Neural progenitor cell (in vitro differentiated cells): ENCODE measurements around the gene SELENOW. TPM values are rescaled to one million over a fixed set of nuclear protein-coding genes. Genes with fewer than 3 reads are reported as not detected.
"Not testable (repeated sequence)": the region's sequence is repeated elsewhere in the genome, so short reads cannot be mapped to it uniquely, and the experiment has no call there.

Experiments
- DNase-seq: peaks from one replicate; pipeline ENCODE4 v3.0.0-alpha.2; 2016; ENCODE audit warnings: low spot score
- H2AFZ ChIP-seq: fragments of 200-600 bp; sonication (generic); replicated peaks from 2 replicates; pipeline ENCODE4 v1.6.1; 2016; ENCODE audit warnings: antibody characterized with exemption
- H3F3A ChIP-seq: fragments of 200-600 bp; sonication (generic); 2 replicates; pipeline ENCODE4 v1.6.1; 2016; ENCODE audit warnings: antibody characterized with exemption, low read depth
- H3K27ac ChIP-seq: fragments of 200-600 bp; sonication (generic); 2 replicates; pipeline ENCODE4 v1.5.1; 2016; ENCODE audit warnings: mild to moderate bottlenecking
- H3K27me3 ChIP-seq: fragments of 200-600 bp; sonication (generic); 2 replicates; pipeline ENCODE4 v1.6.1; 2016; ENCODE audit warnings: mild to moderate bottlenecking, moderate library complexity
- H3K36me3 ChIP-seq: fragments of 200-600 bp; sonication (generic); 2 replicates; pipeline ENCODE4 v1.5.1; 2016
- H3K4me1 ChIP-seq: fragments of 200-600 bp; sonication (generic); 2 replicates; pipeline ENCODE4 v1.6.1; 2016; ENCODE audit warnings: mixed run types
- H3K4me2 ChIP-seq: fragments of 200-600 bp; sonication (generic); 2 replicates; pipeline ENCODE4 v1.6.1; 2016
- H3K4me3 ChIP-seq: fragments of 200-600 bp; sonication (generic); 2 replicates; pipeline ENCODE4 v1.5.1; 2016
- H3K79me2 ChIP-seq: fragments of 200-600 bp; sonication (generic); 2 replicates; pipeline ENCODE4 v1.6.1; 2016; ENCODE audit warnings: low read depth
- H3K9ac ChIP-seq: fragments of 200-600 bp; sonication (generic); 2 replicates; pipeline ENCODE4 v1.6.1; 2016
- H3K9me3 ChIP-seq: fragments of 200-600 bp; sonication (generic); 2 replicates; pipeline ENCODE4 v1.5.1; 2016; ENCODE audit warnings: low read depth
- H4K20me1 ChIP-seq: fragments of 200-600 bp; sonication (generic); 2 replicates; pipeline ENCODE4 v1.6.1; 2016; ENCODE audit warnings: low read depth
- H3K27ac Mint-ChIP-seq: 3 replicates; pipeline ENCODE4 v1.8.0; 2021; ENCODE audit warnings: mixed read lengths
- H3K27me3 Mint-ChIP-seq: 2 replicates; pipeline ENCODE4 v1.8.0; 2022; ENCODE audit warnings: low read depth, mild to moderate bottlenecking, inconsistent platforms, moderate library complexity, mixed read lengths; ENCODE audit not compliant: insufficient read depth
- H3K36me3 Mint-ChIP-seq: 3 replicates; pipeline ENCODE4 v1.8.0; 2021; ENCODE audit warnings: mixed read lengths
- H3K4me1 Mint-ChIP-seq: 3 replicates; pipeline ENCODE4 v1.8.0; 2021; ENCODE audit warnings: mixed read lengths
- H3K4me3 Mint-ChIP-seq: 3 replicates; pipeline ENCODE4 v1.8.0; 2021; ENCODE audit warnings: mild to moderate bottlenecking, moderate library complexity, mixed read lengths
- H3K9me3 Mint-ChIP-seq: 3 replicates; pipeline ENCODE4 v1.8.0; 2020; ENCODE audit warnings: mixed read lengths
- EZH2 ChIP-seq: fragments of 200-600 bp; sonication (generic); IDR thresholded peaks from 2 replicates; pipeline ENCODE4 v1.6.1; 2017; ENCODE audit warnings: antibody characterized with exemption, mild to moderate bottlenecking, moderate library complexity
- EZH2phosphoT487 ChIP-seq: fragments of 200-600 bp; sonication (generic); IDR thresholded peaks from 2 replicates; pipeline ENCODE4 v1.6.1; 2017; ENCODE audit warnings: antibody characterized with exemption
- total RNA-seq: library from RNA; depleted of rRNA; stranded (reverse); fragments of >200 nt; gene quantifications from 2 replicates; pipeline ENCODE4 v1.2.3, GENCODE V29; 2015; ENCODE audit warnings: low replicate concordance
- TF ChIP-seq, protein P1 (sequence below): fragments of 200-600 bp; sonication (generic); IDR thresholded peaks from 2 replicates; pipeline ENCODE4 v1.5.1; 2017; ENCODE audit warnings: antibody characterized with exemption, mild to moderate bottlenecking

SELENOW gene
- total RNA-seq, 1 donor from 2014 or later = 234 TPM

- TF ChIP-seq, protein P1, sequence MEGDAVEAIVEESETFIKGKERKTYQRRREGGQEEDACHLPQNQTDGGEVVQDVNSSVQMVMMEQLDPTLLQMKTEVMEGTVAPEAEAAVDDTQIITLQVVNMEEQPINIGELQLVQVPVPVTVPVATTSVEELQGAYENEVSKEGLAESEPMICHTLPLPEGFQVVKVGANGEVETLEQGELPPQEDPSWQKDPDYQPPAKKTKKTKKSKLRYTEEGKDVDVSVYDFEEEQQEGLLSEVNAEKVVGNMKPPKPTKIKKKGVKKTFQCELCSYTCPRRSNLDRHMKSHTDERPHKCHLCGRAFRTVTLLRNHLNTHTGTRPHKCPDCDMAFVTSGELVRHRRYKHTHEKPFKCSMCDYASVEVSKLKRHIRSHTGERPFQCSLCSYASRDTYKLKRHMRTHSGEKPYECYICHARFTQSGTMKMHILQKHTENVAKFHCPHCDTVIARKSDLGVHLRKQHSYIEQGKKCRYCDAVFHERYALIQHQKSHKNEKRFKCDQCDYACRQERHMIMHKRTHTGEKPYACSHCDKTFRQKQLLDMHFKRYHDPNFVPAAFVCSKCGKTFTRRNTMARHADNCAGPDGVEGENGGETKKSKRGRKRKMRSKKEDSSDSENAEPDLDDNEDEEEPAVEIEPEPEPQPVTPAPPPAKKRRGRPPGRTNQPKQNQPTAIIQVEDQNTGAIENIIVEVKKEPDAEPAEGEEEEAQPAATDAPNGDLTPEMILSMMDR = no peak
- H3K27me3 ChIP-seq = no peaks in the 10 kb centered on the region
- no peaks in the 10 kb centered on the region for H4K20me1 ChIP-seq
- peaks cover 4% of the 10 kb centered on the region for H3K4me1 Mint-ChIP-seq
- no peak overlapping the region for H3K4me2 ChIP-seq
- no peak for DNase-seq
- H3K79me2 ChIP-seq = no peaks in the 10 kb centered on the region
- H2AFZ ChIP-seq = no peak overlapping the region
- H3K9ac ChIP-seq = no peak overlapping the region
- H3K9me3 Mint-ChIP-seq = peaks cover 11% of the 10 kb centered on the region
- H3F3A ChIP-seq = peaks cover 7% of the 10 kb centered on the region
- no peak overlapping the region for H3K4me3 ChIP-seq
- no peak overlapping the region for H3K27ac Mint-ChIP-seq
- H3K9me3 ChIP-seq = peaks cover 5% of the 10 kb centered on the region
- H3K4me1 ChIP-seq = peaks cover 10% of the 10 kb centered on the region
- H3K27me3 Mint-ChIP-seq = peaks cover 10% of the 10 kb centered on the region
- H3K36me3 Mint-ChIP-seq = peaks cover 5% of the 10 kb centered on the region
- no peaks in the 10 kb centered on the region for H3K36me3 ChIP-seq
- no peak overlapping the region for H3K27ac ChIP-seq
- H3K4me3 Mint-ChIP-seq = no peak overlapping the region
These were observed 24.1 kb downstream of the SELENOW start for GRCh38 chr19:47802521-47803043.

GRCh38 chr19:47803148-47803547, 24.6 kb downstream of the SELENOW start:
- peaks cover 11% of the 10 kb centered on the region for H3K9me3 Mint-ChIP-seq
- not testable (repeated sequence) for H3K27me3 Mint-ChIP-seq, H3K27ac ChIP-seq, H3K27me3 ChIP-seq, H3K4me2 ChIP-seq, H3K4me3 Mint-ChIP-seq, H3K9ac ChIP-seq, H3K4me1 ChIP-seq, DNase-seq, H3F3A ChIP-seq, H3K4me3 ChIP-seq, H3K4me1 Mint-ChIP-seq, H4K20me1 ChIP-seq, H3K36me3 Mint-ChIP-seq, H3K36me3 ChIP-seq, H2AFZ ChIP-seq, H3K27ac Mint-ChIP-seq, H3K9me3 ChIP-seq, H3K79me2 ChIP-seq

DNA sequence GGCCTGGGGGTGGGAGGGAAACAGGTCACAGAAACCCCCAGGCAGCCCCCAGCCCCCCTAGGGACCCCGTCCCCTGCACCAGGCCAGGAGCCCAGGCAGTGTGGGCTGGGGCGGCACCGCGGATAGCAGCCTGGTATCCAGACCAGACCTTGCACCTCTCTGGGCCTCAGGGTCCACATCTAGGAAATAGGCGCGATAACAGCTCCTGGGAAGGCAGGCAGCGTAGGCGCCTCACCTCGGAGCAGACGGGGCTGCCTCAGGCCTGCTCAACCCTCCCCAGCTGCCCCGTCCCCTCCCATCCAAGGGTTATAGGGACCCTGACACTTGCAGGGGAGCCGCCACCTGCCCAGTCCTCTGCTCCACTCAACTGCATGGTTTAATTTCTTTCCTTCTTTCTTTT, 25.2 kb downstream of the SELENOW start:
- not testable (repeated sequence) for H3K27me3 ChIP-seq, H3K36me3 ChIP-seq, H3K27me3 Mint-ChIP-seq, H3K4me1 ChIP-seq, H3K4me3 ChIP-seq, H3K4me3 Mint-ChIP-seq, H3K9me3 ChIP-seq, H3F3A ChIP-seq, H4K20me1 ChIP-seq, DNase-seq, H3K79me2 ChIP-seq, H3K9ac ChIP-seq, H3K36me3 Mint-ChIP-seq, H3K27ac Mint-ChIP-seq, H3K27ac ChIP-seq, H3K4me1 Mint-ChIP-seq, H3K4me2 ChIP-seq, H2AFZ ChIP-seq
- peaks cover 11% of the 10 kb centered on the region for H3K9me3 Mint-ChIP-seq

- H3K79me2 ChIP-seq, H3K4me2 ChIP-seq, H3K4me3 Mint-ChIP-seq, H3K4me3 ChIP-seq, H3K27me3 ChIP-seq, DNase-seq, H3K27me3 Mint-ChIP-seq, H3K27ac ChIP-seq, H3K9me3 ChIP-seq, H3K36me3 Mint-ChIP-seq, H3K4me1 ChIP-seq, H3K4me1 Mint-ChIP-seq, H3K36me3 ChIP-seq, H3K9ac ChIP-seq, H2AFZ ChIP-seq, H3K27ac Mint-ChIP-seq, H3F3A ChIP-seq, H3K9me3 Mint-ChIP-seq, H4K20me1 ChIP-seq: not testable (repeated sequence)
These were observed 25.9 kb downstream of the SELENOW start, which contains the start of gene TPRX1 for GRCh38 chr19:47804451-47804850. Gene TPRX1, minus strand, starts transcription at chr19:47804551. Its CDS starts 12 bp downstream, at chr19:47804539.

DNA sequence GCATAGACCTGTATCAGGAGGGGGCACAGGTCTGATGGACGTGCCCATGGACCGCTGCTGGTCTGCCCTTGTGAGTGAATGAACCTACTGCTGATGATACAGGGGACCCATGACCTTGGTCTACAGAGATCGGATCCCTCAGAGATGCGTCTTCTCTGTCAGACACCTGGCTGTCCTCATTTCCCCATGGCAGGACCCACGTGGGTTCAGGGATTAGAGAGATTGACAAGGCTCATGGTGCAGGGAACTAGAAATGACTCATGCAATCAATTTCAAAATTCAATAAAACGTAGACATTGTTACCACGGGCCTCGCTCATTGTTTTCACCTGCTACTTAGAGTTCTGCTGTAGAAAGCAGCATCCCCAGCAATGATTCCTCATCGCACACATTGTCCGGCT, 26.8 kb downstream of the SELENOW start:
- Histone ChIP-seq H3K9me3 (peaks cover 5% of the 10 kb centered on the region), H3K4me2 (no peak overlapping the region), H3F3A (peaks cover 11% of the 10 kb centered on the region), H2AFZ (no peak overlapping the region), H3K27me3 (no peaks in the 10 kb centered on the region), H3K36me3 (no peaks in the 10 kb centered on the region), H3K9ac (no peak overlapping the region), H3K4me1 (no peaks in the 10 kb centered on the region), H3K79me2 (no peaks in the 10 kb centered on the region), H3K4me3 (no peak overlapping the region), H4K20me1 (no peaks in the 10 kb centered on the region), H3K27ac (no peak overlapping the region)
- Mint-ChIP-seq H3K9me3 (peaks cover 7% of the 10 kb centered on the region), H3K27me3 (no peaks in the 10 kb centered on the region), H3K36me3 (peaks cover 5% of the 10 kb centered on the region), H3K4me3 (no peak overlapping the region), H3K27ac (no peak overlapping the region), H3K4me1 (peaks cover 4% of the 10 kb centered on the region)
- no peak for DNase-seq
- no peak for TF ChIP-seq EZH2phosphoT487
- TF ChIP-seq, protein P1 = no peak
- no peak for TF ChIP-seq EZH2
